ENCODE data around the gene FOXI1. TPM values are rescaled to one million over a fixed set of nuclear protein-coding genes. Genes with fewer than 3 reads are reported as not detected.
"Not testable (repeated sequence)": the region's sequence is repeated elsewhere in the genome, so short reads cannot be mapped to it uniquely, and the experiment has no call there.

Gene FOXI1
- total RNA-seq, 1 donor from 2014 or later, result not detected

DNA sequence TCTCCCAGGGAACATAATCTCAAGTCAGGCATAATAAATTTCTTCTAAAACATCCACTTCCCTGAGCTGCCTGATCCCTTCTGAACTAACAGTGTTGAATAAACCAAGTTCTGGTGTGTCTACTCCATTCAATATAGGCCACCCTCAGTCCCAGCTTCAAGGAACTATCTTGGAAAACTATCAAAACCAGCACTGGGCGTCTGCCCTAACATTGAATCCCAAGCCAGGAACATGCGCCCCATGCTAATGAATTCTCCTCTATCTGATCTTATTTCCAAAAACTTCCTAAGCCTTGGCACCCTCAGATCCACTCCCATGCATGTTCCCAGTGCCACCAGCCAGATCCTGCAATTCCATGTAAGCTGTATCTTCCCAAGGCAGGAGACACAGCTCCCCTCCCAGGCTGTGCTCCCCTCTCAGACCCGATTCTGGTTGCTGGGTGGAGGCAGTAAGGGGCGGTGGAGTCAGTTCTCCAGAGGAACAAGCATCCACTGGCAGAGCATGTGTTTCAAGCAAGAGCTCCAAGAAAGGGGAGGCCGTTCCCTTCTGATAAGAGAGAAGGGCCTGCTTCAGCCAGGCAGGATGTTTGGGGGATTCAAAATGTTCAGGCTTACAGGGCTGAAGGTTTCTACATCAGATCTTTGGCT is 13.1 kb upstream of the FOXI1 start:
- no peak for DNase-seq (ENCODE audit: low spot score)

DNA sequence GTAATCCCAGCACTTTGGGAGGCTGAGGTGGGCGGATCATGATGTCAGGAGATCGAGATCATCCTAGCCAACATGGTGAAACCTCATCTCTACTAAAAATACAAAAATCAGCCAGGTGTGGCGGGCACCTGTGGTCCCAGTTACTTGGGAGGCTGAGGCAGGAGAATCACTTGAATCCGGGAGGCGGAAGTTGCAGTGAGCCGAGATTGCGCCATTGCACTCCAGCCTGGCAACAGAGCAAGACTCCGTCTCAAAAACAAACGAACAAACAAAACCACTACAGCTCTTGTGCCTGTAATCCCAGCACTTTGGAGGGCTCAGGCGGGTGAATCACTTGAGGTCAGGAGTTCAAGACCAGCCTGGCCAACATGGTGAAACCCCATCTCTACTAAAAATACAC is 11.4 kb upstream of the FOXI1 start:
- DNase-seq (ENCODE audit: low spot score), result not testable (repeated sequence)

DNA sequence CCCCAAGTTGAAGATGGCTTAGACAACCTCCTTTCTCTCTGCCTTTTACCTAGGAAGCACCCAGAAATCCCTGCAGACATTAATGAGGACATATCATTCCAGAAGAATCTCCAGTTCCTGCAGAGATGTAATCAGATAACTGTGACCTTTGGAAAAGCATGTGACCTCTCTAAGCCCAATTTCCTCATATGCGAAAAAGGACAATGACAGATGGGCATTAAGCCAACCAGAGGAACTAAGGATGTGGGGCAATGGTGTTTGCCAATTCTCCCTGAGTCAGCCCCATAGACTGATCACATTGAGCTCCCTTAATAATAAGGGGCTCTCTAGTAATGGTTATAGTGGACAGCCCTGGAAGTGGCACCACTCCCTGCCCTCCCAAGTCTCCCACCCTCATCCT is 10.1 kb upstream of the FOXI1 start:
- DNase-seq (ENCODE audit: low spot score), result no peak

DNA sequence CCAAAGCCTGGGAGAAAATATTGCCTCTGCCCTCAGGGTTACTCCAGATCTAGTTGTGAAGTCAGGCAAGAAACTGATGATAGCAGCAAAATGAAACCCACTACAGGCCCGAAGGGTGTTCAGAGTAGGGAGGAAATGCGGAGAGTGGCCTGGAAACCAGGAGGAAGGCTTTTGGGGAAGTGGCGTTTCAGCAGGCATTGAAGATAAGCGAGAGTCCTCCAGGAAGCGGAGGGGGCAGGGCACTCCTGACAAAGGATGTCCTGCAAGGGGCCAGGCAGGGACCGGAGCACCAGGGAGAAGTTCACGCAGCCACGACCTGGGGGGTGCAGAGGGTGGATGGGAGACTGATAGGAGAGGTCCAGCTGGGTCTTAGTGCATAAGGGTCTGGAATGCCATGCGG is 7.8 kb upstream of the FOXI1 start:
- DNase-seq (ENCODE audit: low spot score), result no peak

DNA sequence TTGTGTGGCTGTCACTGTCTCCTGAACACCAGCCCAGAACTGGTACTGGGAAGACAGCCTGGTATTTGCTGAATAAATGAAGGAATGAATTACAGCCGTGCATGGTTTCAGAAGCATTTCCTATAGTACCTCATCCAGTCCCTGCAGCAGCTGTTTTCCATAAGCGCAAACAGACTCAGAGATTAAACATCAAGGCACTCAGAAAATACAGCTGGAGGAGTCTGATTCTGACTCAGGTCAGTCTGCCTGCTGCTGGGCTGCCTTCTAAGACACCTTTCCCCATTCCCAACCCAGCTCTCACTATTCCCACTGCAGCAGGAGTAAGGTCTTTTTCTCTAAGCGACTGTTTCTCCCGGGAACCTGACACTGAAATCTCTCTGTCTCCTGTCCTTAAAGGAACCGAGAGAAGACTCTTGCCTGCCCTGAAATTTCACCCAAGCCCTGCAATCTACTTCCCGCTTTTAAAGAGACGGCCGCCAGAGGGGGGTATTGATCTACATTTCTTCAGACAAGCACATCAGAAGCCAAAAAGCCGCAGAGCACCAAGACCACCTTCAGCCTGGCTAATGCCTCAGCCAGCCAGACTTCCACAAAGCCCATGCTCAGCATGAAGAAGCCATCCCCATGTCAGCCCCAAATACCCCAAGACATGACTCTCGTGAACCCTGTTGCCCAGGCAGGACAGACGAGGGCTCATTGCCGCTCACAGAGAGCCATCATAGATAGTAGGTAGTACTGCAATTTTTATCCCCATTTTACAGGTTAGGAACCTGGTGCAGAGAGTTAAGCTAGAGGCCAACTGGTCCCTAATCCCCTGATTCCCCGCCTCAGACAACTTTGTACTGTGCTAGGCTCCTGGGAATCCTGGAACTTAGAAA is 5.4 kb upstream of the FOXI1 start:
- peak; percentile 79 for DNase-seq (ENCODE audit: low spot score)

DNA sequence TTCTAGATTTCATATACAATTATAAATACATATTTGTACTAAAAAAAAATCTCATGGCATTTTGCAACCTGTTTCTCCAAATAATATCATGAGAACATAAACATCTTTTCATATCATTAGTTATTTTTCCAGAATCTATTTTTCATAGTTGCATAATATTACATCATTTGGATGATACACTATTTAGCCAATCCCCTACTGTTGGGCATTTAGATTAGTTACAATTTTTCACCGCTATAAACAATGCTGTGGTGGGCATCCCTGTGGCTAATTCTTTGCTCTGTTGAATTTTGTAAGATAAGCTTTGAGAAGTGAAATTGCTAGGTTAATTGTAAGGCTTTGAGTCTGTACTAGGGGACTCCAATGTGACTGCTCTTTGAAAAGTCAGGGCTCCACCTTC is 2.2 kb upstream of the FOXI1 start:
- no peak for DNase-seq (ENCODE audit: low spot score)

DNA sequence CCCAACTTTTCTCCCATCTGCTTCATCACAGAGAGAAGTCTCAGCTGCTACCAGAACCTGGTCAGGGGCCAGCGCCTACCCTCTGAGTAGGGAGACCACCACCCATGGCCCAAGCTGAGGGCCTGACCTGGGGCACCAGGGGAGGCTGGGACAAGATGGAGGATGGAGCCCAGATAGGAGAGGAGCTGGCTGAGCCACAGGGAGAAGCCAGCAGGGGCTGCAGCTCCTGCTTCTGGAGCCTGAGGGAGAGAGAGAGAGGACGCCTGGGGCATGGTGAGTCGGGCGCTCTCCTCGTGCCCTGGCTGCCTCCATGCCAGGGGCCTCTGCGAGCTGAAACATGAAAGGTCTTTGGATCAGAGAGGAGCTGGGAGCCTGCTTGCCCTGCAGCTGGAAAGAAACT is 1.4 kb upstream of the FOXI1 start:
- no peak for DNase-seq (ENCODE audit: low spot score)

DNA sequence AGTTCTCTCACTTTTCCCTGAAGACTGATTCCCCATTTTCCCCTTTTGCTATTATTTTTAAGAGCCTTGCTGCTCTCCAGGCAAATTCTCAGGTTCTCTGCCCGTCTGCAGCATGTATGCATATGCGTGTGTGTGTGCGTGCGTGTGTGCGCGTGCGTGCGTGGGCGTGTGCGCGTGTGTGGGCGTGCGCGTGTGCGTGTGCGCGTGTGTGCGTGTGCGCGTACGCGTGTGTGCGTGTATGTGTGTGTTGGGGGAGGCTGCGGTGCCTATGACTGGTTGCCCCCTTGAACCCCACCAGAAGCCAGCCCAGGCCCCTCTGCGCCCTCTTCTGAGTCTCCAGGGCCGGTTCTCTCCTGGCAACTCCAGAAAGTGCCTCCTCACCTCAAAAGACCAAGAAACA is 987 bp upstream of the FOXI1 start:
- DNase-seq (ENCODE audit: low spot score), result no peak

DNA sequence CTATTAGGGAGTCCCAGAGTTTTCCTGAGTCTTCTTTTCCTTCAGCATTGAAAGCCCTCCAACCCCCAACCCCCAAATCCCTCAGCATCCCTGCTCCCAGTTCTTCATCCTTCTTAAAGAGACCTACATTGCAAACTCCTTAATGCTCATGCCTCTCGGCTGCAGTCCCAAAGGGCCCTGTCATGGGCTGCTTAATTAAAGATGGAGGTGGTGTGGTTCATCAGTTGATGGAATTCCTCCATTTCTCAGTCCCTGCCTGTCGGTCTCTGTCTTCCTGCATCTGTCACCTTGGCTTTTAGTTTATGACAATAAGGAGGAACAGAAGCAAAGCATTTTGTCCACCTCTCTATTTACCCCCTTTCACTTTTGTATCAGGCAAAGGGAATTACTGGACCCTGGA is 2.0 kb downstream of the FOXI1 start:
- DNase-seq (ENCODE audit: low spot score), result no peak

DNA sequence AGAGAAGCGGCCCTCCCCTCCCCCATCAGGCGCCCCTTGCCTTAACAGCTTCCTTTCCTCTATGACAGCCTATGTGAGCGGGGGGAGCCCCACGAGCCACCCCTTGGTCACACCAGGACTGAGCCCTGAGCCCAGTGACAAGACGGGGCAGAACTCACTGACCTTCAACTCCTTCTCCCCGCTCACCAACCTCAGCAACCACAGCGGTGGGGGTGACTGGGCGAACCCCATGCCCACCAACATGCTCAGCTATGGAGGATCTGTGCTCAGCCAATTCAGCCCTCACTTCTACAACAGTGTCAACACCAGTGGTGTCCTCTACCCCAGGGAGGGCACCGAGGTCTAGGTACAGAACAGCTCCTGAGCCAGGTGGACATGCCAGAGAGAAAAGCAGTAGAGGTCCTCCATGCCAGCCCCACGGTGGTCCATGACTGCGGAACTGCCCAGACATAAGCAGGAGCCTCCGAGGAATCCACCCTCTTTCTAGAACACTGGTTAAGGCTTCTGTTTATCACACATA is 2.6 kb downstream of the FOXI1 start:
- peak; percentile 29 for DNase-seq (ENCODE audit: low spot score)

DNA sequence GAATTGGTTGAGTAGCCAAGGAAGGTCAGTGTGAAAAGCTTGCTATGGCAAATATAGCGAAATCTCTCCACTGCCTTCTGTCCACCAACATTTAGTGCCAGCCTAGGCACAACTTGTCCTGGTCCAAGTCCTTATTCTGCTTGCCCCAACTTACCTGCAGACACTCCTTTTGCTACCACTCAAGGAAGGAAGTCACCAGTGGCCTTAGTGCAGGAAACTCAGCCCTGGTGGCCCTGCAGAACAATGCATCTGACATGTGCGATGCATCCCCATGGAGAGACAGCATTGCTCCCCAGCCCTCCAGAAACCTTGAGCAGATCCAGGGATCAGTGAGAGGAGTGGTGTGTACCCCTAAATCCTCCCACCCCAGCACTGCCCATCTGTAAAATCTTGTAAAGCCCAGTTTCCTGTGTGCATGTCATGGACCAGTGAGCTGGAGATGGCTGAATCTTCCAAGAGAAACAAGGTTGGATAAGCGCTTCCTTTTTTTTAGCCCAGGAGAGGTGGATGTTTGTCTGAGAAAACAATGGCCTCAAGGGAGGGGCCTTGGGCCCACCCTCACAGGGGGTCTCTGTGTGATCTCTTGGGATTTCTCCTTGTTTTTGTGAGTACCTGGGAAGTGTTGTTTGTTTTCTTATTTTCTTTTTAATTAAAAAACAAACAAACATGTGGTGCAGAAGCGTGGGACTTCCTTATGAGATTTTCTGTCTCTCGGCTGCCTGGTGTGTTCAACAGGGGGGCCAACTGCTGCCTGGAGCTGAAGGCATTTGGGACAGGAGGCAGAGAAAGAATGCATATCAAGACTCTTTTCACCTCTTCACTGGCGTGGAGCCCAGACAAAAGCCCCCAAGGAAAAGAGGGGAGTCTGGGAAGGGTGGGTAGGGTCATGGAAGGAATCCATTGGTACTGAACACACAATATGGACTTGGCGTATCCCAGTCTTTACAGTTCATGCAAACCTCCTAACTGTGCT is 3.6 kb downstream of the FOXI1 start:
- DNase-seq (ENCODE audit: low spot score), result no peak

DNA sequence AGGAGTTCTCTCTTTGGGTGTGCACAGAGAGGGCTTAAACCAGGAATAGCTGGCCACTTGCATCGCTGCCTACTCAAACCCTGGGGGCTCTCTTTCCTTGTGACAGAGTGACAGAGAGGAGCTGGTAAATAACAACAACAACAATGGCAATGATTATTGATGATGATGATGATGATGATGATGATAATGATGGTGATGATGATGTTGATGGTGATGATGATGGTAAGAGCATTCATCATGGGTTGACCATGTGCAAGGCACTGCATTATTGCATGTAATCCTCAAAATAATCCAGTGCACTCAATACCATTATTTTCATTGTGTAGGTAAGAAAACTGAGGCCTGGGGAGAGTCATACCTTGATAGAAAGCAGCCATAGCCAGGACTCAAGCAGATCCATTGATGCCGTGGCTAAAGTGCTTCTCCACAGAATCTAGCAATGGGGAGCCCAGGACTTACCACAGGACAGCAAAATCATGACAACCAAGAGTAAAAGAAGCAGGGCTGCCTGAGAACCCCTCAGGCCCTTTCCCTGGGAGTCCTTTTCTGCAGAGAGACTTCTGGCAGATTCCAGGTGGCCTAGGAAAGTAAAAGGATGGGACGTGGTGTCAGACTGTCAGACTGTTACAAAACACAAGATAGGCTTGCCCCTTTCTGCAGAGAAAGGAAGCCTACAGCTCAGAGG is 4.8 kb downstream of the FOXI1 start:
- no peak for DNase-seq (ENCODE audit: low spot score)

DNA sequence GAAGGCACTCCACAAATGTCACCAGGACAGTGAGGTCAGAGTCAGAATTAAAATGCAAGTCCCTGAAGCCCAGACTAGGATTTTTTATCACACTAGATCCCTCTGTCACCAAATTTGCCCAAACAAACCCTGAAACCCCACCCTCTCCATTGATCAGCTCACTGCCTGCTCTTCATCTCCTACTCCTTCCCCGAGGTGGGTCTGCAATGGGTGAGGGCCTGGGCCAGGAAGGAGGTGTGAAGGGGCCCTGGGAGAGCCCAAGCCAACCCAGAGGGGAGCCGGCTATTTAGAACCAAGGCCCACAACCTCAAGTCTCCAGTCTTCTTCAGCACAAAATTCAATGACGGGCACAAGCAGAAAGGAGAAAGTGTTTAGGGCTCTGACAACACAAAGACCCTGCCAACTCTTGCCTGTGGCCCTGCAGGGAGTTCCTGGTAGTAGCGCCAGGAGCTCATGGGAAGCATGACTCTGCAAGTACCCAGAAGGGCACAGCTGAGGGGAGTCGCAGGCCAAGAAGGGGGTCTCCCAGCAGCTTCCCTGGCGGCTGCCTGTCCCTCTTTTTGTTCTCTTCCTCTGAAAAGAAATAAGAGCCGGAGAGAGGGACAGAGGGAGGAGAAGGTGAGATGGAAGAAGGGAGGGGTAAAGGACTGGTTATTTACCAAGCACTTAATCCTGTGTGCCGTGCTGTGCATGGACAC is 5.5 kb downstream of the FOXI1 start:
- no peak for DNase-seq (ENCODE audit: low spot score)

DNA sequence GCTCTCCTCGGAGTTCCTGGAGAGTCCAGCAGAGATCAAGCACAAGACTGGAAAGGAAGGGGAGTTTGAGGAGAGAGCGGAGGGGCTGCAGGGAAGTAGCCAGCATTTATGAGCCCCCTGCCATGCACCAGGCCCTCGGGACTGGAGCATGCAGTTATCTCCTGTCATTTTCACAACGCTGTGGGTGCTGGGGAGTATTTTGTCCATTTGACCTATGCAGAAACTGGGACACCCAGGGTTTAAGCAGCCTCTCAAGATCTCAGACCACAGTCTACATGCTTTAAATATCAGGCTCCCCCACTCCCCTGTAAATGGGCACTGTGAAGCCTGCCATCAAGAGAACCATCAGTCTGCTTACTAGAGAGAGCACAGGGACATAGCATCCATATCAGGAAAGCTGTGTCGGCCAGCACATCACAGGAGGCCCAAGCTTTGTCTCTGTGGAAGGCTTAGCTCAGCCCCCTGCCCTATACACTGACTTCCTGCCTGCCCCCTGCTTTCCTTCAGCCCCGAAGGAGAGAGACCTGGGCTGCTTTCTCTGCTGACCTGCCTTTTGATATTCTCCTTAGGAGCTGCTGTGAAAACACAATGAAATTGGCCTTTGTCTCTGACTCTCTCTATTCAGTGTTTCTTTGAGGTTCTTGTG is 7.3 kb downstream of the FOXI1 start:
- no peak for DNase-seq (ENCODE audit: low spot score)

DNA sequence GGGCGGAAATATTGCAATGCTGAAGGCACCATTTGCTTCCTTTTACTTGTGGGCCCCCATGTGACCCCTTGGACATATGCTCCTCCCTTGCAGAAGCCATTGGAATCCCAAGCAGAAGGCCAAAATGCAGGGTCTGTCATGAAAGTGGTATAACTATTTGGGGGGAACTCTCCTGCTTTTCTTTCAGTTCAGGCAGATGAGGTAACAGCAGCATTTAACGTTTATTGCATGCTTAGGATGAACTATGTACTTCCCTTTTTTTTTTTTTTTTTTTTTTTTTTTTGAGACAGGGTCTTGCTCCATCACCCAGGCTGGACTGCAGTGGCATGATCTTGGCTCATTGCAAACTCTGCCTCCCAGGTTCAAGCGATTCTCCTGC is 7.8 kb downstream of the FOXI1 start:
- DNase-seq (ENCODE audit: low spot score), result no peak

DNA sequence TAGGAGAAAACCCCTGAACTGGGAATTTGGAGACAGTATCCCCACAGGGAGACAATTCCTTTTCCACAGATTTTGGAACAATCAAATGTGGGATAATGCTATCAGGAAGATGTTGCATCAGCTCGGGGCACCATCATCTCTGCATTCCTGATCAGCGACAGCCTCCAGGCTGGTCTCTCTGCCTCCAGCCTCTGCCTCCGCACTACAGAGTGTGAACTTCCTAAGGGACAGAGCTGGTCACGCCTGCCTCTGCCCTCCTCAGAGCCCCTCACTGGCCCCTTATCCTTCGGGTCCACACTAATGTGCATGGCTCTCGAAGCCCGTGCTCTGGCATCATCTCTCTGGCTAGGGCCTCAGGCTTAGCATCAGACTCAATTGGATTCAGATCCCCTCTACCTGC is 8.6 kb downstream of the FOXI1 start:
- DNase-seq (ENCODE audit: low spot score), result no peak

DNA sequence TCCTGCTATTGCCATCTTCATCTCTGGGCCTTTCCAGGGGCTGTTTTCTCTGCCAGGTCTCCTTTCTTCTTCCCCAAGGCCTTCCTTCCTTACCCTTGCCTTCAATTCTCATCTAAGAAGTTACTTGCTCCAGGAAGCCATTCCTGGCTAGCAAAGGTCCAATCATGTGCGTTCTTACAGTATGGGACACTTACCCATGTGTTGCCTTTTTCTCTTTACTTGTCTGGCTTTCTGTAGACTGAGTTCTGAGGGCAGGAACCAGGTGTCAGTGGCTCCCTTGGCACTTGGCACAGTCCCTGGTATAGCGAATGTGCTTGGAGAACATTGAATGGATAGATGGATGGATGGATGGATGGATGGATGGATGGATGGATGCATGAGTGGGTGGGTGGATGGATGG is 10.2 kb downstream of the FOXI1 start:
- DNase-seq (ENCODE audit: low spot score), result no peak

DNA sequence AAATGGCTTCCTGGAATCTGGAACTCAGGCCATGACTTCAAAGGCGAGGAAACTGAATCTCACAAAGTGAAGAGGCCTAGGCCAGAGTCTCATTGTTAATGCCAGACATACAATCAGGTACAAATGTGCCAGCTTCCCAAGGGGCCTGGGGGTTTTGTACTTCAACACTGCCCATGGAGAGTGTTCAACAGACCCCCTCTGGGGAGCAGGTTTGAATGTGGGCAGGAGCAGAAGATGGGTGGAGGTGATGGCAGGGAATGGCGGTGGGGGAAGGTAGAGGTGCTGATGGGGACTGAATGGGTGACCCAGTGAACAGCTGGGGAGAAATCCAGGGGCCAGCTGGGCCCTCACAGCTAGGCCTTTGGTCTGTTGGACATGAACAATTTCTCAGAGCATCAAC is 12.0 kb downstream of the FOXI1 start:
- no peak for DNase-seq (ENCODE audit: low spot score)

DNA sequence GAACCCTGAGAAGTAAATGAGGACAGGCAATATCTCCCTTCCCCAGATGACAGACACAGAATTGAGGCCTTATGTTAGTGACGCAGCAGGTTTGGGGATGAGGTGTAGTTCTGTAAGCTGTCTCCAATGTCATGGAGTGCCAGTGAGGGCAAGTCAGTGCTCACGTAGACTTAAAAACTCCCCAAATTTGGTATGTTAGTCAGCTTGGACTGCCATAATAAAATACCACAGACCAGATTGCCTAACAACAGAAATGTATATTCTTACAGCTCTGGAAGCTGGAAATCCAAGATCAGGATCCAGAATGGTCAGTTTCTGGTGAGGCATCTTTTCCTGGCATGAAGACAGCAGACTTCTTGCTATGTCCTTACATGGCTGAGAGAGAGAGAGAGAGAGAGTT is 14.9 kb downstream of the FOXI1 start:
- no peak for DNase-seq (ENCODE audit: low spot score)

DNA sequence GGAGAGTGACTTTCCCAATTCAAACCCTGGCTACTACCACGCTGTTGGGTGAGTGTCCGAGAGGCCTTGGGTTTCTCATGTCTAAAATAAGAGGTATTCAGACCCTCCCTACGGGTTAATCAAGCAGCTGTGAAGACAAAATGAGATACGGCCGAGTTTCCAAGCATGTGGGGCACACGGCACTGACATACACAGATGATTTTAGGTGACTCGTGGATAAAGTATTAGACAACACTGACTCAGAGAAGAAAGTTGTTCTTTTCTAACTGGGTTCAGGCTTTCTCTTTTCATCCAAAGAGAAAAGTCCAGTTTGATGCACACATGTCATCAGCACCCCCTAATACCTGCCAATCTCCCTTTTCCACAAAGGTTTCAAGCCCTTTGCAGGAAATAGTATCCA is 15.6 kb downstream of the FOXI1 start:
- no peak for DNase-seq (ENCODE audit: low spot score)

Measured in ureter (tissue), 1 donor.